Endothelial cell (in vitro differentiated cells): Measurements from ENCODE around the gene PRADC1. TPM values are rescaled to one million over a fixed set of nuclear protein-coding genes. Genes with fewer than 3 reads are reported as not detected.
A peak's percentile ranks its signal among the peaks of the same experiment; 100 is the strongest.

Experiments
- DNase-seq: peaks from one replicate; pipeline ENCODE4 v3.0.0; 2021; ENCODE audit warnings: low spot score
- H3K27ac Mint-ChIP-seq: one replicate; pipeline ENCODE4 v1.8.0; 2021; ENCODE audit warnings: mixed read lengths, inconsistent platforms; ENCODE audit not compliant: unreplicated experiment
- H3K27me3 Mint-ChIP-seq: one replicate; pipeline ENCODE4 v1.8.0; 2021; ENCODE audit warnings: mild to moderate bottlenecking, moderate library complexity, mixed read lengths, inconsistent platforms; ENCODE audit not compliant: unreplicated experiment
- H3K36me3 Mint-ChIP-seq: one replicate; pipeline ENCODE4 v1.8.0; 2021; ENCODE audit warnings: mild to moderate bottlenecking, low read depth, mixed read lengths, inconsistent platforms; ENCODE audit not compliant: unreplicated experiment
- H3K4me1 Mint-ChIP-seq: one replicate; pipeline ENCODE4 v1.8.0; 2021; ENCODE audit warnings: mild to moderate bottlenecking, mixed read lengths, inconsistent platforms; ENCODE audit not compliant: unreplicated experiment
- H3K4me3 Mint-ChIP-seq: one replicate; pipeline ENCODE4 v1.8.0; 2021; ENCODE audit warnings: mild to moderate bottlenecking, mixed read lengths, inconsistent platforms; ENCODE audit not compliant: unreplicated experiment
- H3K9me3 Mint-ChIP-seq: one replicate; pipeline ENCODE4 v1.8.0; 2021; ENCODE audit warnings: mixed read lengths, inconsistent platforms; ENCODE audit not compliant: unreplicated experiment
- CTCF ChIP-seq: fragments of 200-600 bp; sonication (generic); IDR thresholded peaks from one replicate; pipeline ENCODE4 v1.5.0; 2021; ENCODE audit warnings: antibody characterized with exemption; ENCODE audit not compliant: unreplicated experiment
- total RNA-seq: library from RNA; stranded (reverse); fragmentation: NEBNext Ultra II Directional; extraction: Animal tissue kit (Norgen Biotek cat#: 25700); gene quantifications from one replicate; pipeline ENCODE4 v1.2.1, GENCODE V29; 2021; ENCODE audit not compliant: unreplicated experiment

PRADC1 gene
- total RNA-seq, 1 donor from 2014 or later = 24.1 TPM

GRCh38 chr2:73269686-73270465 lies 36.8 kb upstream of the PRADC1 start:
- H3K36me3 Mint-ChIP-seq = peaks cover 6% of the 10 kb centered on the region
- H3K4me1 Mint-ChIP-seq = peaks cover 16% of the 10 kb centered on the region
- peaks cover 30% of the 10 kb centered on the region for H3K27me3 Mint-ChIP-seq
- H3K27ac Mint-ChIP-seq = peak overlapping the region; percentile 26
- TF ChIP-seq CTCF = no peak
- H3K4me3 Mint-ChIP-seq = peak overlapping the region; percentile 53
- no peak for DNase-seq
- no peaks in the 10 kb centered on the region for H3K9me3 Mint-ChIP-seq

GRCh38 chr2:73268830-73269685 lies 36.0 kb upstream of the PRADC1 start:
- H3K9me3 Mint-ChIP-seq = no peaks in the 10 kb centered on the region
- peak; percentile 44 for DNase-seq
- TF ChIP-seq CTCF = no peak
- H3K27ac Mint-ChIP-seq = no peak overlapping the region
- H3K4me1 Mint-ChIP-seq = peaks cover 16% of the 10 kb centered on the region
- peaks cover 6% of the 10 kb centered on the region for H3K36me3 Mint-ChIP-seq
- no peak overlapping the region for H3K4me3 Mint-ChIP-seq
- peaks cover 30% of the 10 kb centered on the region for H3K27me3 Mint-ChIP-seq

- H3K27ac Mint-ChIP-seq = peak overlapping the region; percentile 6
- H3K36me3 Mint-ChIP-seq = peaks cover 6% of the 10 kb centered on the region
- peaks cover 27% of the 10 kb centered on the region for H3K27me3 Mint-ChIP-seq
- peaks cover 16% of the 10 kb centered on the region for H3K4me1 Mint-ChIP-seq
- no peaks in the 10 kb centered on the region for H3K9me3 Mint-ChIP-seq
- peak overlapping the region; percentile 33 for H3K4me3 Mint-ChIP-seq
- no peak for DNase-seq
- no peak for TF ChIP-seq CTCF
Measured at GRCh38 chr2:73268366-73268829, 35.4 kb upstream of the PRADC1 start.

- Mint-ChIP-seq H3K9me3 (no peaks in the 10 kb centered on the region), H3K27ac (no peak overlapping the region), H3K4me1 (peaks cover 16% of the 10 kb centered on the region), H3K4me3 (no peak overlapping the region), H3K27me3 (peaks cover 27% of the 10 kb centered on the region), H3K36me3 (peaks cover 6% of the 10 kb centered on the region)
- TF ChIP-seq CTCF = no peak
- no peak for DNase-seq
Measured at GRCh38 chr2:73267008-73267407, 34.0 kb upstream of the PRADC1 start.
